Measurements from ENCODE around the gene KIF27.
A peak's percentile ranks its signal among the peaks of the same experiment; 100 is the strongest.

Gene KIF27

DNA sequence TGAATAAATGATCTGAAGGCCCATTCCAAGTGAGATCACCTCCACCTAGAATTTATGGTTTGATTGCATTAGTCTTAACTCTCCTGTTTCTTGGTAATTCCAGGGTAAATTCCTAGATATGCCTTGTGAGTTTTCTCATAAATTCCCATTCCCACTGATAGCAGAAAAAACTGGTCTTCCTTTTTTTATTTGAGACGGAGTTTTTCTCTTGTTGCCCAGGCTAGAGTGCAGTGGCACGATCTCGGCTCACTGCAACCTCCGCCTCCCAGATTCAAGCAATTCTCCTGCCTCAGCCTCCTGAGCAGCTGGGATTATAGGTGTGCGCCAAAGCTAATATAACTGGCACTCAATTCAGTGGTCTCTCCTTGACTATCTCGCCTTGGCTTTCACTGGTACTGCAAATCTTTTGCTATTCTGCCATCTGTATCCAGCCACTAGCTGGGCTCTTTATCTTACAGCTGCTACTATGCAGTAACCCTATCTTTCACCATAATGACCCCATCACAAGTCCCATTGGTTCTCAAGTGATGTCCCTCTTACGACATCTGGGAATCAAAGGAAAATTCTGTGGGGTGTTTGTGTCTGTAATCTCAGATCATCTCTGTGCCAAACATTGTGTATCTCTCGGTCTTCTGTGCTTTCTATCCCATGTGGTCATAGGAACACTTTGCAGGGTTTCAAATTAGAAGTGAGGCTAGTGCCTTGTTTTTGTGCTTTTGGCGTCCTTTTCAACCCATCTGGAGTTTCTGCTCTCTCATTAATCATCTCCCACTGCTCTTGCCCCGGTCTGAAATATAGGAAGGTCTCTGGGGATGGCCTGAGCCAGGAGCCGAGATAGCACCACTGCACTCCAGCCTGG lies 44.3 kb upstream of the KIF27 start:
- peak overlapping the region; percentile 35; the same call in 1 of the 2 replicates for H3K27ac ChIP-seq
- TF ChIP-seq, protein P1, sequence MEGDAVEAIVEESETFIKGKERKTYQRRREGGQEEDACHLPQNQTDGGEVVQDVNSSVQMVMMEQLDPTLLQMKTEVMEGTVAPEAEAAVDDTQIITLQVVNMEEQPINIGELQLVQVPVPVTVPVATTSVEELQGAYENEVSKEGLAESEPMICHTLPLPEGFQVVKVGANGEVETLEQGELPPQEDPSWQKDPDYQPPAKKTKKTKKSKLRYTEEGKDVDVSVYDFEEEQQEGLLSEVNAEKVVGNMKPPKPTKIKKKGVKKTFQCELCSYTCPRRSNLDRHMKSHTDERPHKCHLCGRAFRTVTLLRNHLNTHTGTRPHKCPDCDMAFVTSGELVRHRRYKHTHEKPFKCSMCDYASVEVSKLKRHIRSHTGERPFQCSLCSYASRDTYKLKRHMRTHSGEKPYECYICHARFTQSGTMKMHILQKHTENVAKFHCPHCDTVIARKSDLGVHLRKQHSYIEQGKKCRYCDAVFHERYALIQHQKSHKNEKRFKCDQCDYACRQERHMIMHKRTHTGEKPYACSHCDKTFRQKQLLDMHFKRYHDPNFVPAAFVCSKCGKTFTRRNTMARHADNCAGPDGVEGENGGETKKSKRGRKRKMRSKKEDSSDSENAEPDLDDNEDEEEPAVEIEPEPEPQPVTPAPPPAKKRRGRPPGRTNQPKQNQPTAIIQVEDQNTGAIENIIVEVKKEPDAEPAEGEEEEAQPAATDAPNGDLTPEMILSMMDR (IDR thresholded peaks at IDR 0.05; ENCODE audit: low read depth, low read length): no peak
- H3K27me3 ChIP-seq (ENCODE audit: insufficient read depth, low read depth, severe bottlenecking): no peaks in the 10 kb centered on the region
- no peaks in the 10 kb centered on the region for H3K9me3 ChIP-seq (ENCODE audit: severe bottlenecking)
- H3K4me3 ChIP-seq (ENCODE audit: low read depth, low read length): no peak overlapping the region
- peaks cover 38% of the 10 kb centered on the region for H3K36me3 ChIP-seq
- DNase-seq: no peak

DNA sequence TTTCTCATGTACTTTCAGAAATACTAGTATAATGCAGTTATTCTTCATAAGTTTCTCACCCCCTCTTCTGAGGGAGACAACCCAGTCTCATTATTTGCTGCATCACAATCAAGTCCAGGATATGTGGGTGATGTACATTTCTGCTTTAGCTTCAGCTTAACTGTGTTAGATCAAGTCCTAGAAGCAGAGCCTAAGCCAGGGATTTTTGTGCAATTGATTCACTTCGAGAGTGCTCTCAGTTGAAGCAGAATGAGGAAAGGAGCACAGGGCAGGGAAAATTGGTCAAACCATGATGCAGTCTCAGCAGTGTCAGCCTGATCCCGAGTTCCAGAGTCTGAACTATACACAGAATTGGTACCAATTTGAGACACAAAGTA lies 43.7 kb upstream of the KIF27 start:
- Histone ChIP-seq H3K9me3 (ENCODE audit: severe bottlenecking) (no peaks in the 10 kb centered on the region), H3K27ac (no peak overlapping the region), H3K36me3 (peaks cover 32% of the 10 kb centered on the region), H3K27me3 (ENCODE audit: insufficient read depth, low read depth, severe bottlenecking) (no peaks in the 10 kb centered on the region), H3K4me3 (ENCODE audit: low read depth, low read length) (no peak overlapping the region)
- DNase-seq: no peak
- TF ChIP-seq, protein P1 (IDR thresholded peaks at IDR 0.05; ENCODE audit: low read depth, low read length): no peak

DNA sequence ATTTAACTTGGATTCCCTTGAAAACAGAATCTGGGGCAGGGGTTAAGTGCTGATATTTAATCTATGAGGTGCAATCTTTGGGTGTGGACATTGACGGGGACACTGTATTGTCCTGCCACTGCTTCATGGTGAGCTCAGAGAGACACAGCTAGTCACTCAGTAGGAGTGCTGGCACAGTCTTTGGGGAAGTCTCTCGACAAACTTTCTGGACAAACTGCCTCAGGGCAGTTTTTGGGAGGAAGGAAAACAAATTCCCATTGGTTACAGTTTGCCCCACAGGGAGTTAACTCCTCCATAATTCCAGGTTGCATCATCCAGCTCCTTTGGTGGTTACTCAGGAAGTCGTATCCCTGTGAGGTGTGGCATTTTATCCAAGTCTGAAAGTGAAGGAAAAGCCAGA lies 40.9 kb upstream of the KIF27 start:
- no peak overlapping the region for H3K4me3 ChIP-seq (ENCODE audit: low read depth, low read length)
- no peaks in the 10 kb centered on the region for H3K27me3 ChIP-seq (ENCODE audit: insufficient read depth, low read depth, severe bottlenecking)
- peaks cover 13% of the 10 kb centered on the region for H3K36me3 ChIP-seq
- no peak for DNase-seq
- no peak overlapping the region for H3K27ac ChIP-seq
- H3K9me3 ChIP-seq (ENCODE audit: severe bottlenecking): no peaks in the 10 kb centered on the region
- TF ChIP-seq, protein P1 (IDR thresholded peaks at IDR 0.05; ENCODE audit: low read depth, low read length): no peak

DNA sequence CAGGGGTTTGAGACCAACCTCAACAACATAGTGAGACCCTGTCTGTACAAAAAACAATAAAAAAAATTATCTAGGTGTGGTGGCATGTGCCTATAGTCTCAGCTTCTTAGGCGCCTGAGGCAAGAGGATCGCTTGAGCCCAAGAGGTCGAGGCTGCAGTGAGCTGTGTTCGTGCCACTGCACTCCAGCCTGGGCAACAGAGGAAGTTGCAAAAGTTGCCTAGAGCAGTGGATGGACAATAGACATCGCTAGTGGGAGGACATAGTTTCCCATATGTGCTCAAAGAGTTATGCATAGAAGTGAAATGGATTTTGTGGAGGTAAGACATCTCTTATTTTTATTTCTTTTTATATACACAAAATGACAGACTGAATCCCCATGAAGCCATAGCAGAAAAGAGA lies 39.8 kb upstream of the KIF27 start:
- Histone ChIP-seq H3K27me3 (ENCODE audit: insufficient read depth, low read depth, severe bottlenecking) (no peaks in the 10 kb centered on the region), H3K9me3 (ENCODE audit: severe bottlenecking) (no peaks in the 10 kb centered on the region), H3K4me3 (ENCODE audit: low read depth, low read length) (no peak overlapping the region), H3K27ac (no peak overlapping the region), H3K36me3 (peaks cover 4% of the 10 kb centered on the region)
- TF ChIP-seq, protein P1 (IDR thresholded peaks at IDR 0.05; ENCODE audit: low read depth, low read length): no peak
- DNase-seq: no peak

DNA sequence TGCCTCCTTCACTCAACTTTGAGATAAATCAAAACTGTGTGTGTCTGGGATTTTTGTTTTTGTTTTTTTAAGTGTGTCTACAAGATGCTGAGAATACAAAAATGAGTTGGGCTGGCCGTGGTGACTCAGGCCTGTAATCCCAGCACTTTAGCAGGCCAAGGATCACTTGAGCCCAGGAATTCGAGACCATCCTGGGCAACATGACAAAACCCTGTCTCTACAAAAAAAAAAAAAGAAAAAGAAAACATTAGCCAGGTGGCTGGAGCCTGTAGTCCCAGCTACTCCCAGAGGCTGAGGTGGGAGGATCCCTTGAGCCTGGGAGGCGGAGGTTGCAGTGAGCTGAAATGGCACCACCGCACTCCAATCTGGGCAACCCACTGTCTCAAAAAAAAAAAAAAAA lies 37.8 kb upstream of the KIF27 start:
- H3K27ac ChIP-seq: no peak overlapping the region
- H3K36me3 ChIP-seq: peaks cover 10% of the 10 kb centered on the region
- H3K27me3 ChIP-seq (ENCODE audit: insufficient read depth, low read depth, severe bottlenecking): no peaks in the 10 kb centered on the region
- no peaks in the 10 kb centered on the region for H3K9me3 ChIP-seq (ENCODE audit: severe bottlenecking)
- no peak for DNase-seq
- TF ChIP-seq, protein P1 (IDR thresholded peaks at IDR 0.05; ENCODE audit: low read depth, low read length): no peak
- no peak overlapping the region for H3K4me3 ChIP-seq (ENCODE audit: low read depth, low read length)

DNA sequence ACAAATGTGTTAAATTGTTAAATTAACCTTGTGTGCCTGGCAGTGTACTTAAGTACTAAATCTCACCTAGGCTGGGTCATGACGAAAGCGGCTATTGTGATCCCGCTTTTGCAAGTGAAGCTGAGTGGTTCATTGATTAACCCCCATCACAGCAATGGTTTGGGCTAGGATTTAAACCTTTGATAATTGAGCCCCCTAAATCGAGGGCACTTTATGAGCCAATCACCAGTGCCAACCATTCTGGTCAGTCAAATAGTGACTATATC lies 35.9 kb upstream of the KIF27 start:
- Histone ChIP-seq H3K36me3 (peaks cover 24% of the 10 kb centered on the region), H3K27me3 (ENCODE audit: insufficient read depth, low read depth, severe bottlenecking) (no peaks in the 10 kb centered on the region), H3K9me3 (ENCODE audit: severe bottlenecking) (no peaks in the 10 kb centered on the region), H3K4me3 (ENCODE audit: low read depth, low read length) (peak overlapping the region; percentile 87), H3K27ac (peak overlapping the region; percentile 94)
- TF ChIP-seq, protein P1 (IDR thresholded peaks at IDR 0.05; ENCODE audit: low read depth, low read length): no peak
- no peak for DNase-seq

Measured in WERI-Rb-1 (cell line).